Glutamatergic neuron (in vitro differentiated cells): ENCODE measurements around the gene BCHE. TPM values are rescaled to one million over a fixed set of nuclear protein-coding genes. Genes with fewer than 3 reads are reported as not detected.
A peak's percentile ranks its signal among the peaks of the same experiment; 100 is the strongest.

Source experiments
- DNase-seq: peaks from one replicate; pipeline ENCODE4 v3.0.0; 2022
- H3K27ac Mint-ChIP-seq: one replicate; pipeline ENCODE4 v1.8.0; 2020; ENCODE audit warnings: mild to moderate bottlenecking, mixed read lengths, inconsistent platforms; ENCODE audit not compliant: unreplicated experiment
- H3K27me3 Mint-ChIP-seq: one replicate; pipeline ENCODE4 v1.8.0; 2020; ENCODE audit warnings: mild to moderate bottlenecking, moderate library complexity, mixed read lengths, inconsistent platforms; ENCODE audit not compliant: unreplicated experiment
- H3K36me3 Mint-ChIP-seq: one replicate; pipeline ENCODE4 v1.8.0; 2020; ENCODE audit warnings: mild to moderate bottlenecking, mixed read lengths, inconsistent platforms; ENCODE audit not compliant: unreplicated experiment
- H3K4me1 Mint-ChIP-seq: one replicate; pipeline ENCODE4 v1.8.0; 2020; ENCODE audit warnings: mild to moderate bottlenecking, low read depth, mixed read lengths, inconsistent platforms; ENCODE audit not compliant: unreplicated experiment
- H3K4me3 Mint-ChIP-seq: one replicate; pipeline ENCODE4 v1.8.0; 2020; ENCODE audit warnings: mild to moderate bottlenecking, mixed read lengths, inconsistent platforms; ENCODE audit not compliant: unreplicated experiment
- H3K9me3 Mint-ChIP-seq: one replicate; pipeline ENCODE4 v1.8.0; 2020; ENCODE audit warnings: mild to moderate bottlenecking, moderate library complexity, mixed read lengths, inconsistent platforms; ENCODE audit not compliant: unreplicated experiment
- long read RNA-seq: library from polyadenylated mRNA; unstranded; transcript quantifications from one replicate; pipeline ENCODE4 v2.0.0, GENCODE V29; 2020; ENCODE audit not compliant: unreplicated experiment
- total RNA-seq: library from RNA; stranded (reverse); fragmentation: NEBNext Ultra II Directional; extraction: Animal tissue kit (Norgen Biotek cat#: 25700); gene quantifications from one replicate; pipeline ENCODE4 v1.2.1, GENCODE V29; 2021; ENCODE audit not compliant: unreplicated experiment
- TF ChIP-seq, protein P1 (sequence below): fragments of 200-600 bp; sonication (generic); IDR thresholded peaks from one replicate; pipeline ENCODE4 v1.5.0; 2021; ENCODE audit not compliant: partially characterized antibody, unreplicated experiment

The BCHE gene
- total RNA-seq = 4.0 TPM
- long read RNA-seq, partial matches to known transcripts = 0 of 3 reads
- long read RNA-seq, other reads (novel, unspliced or antisense) = 0 of 3 reads

DNA sequence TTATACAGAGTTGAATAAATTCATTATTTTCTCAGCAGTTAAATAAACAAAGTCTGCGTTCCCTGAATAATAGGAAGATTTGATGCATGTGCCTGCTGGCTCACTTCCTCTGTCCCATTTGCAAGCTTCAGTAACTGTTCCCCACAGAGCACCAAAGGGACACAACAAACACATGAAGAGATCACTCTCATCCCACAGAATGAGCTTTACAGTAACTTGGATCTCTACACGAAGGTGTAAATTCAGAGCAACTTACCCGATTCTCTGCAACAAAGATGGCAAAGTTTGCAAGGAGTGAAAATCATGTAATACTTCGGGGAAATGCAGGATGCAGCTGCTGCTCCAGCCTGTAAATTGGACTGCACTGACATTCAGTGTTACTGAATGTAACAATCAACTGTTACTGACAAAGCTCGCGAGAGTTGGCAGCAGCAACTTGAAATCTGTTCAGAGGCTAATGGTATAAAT, at the start of gene BCHE:
Gene BCHE (minus strand): TSS at position 366 of the 468 bp plus-strand sequence. CDS start 6,390 bp downstream, outside the sequence.
- Mint-ChIP-seq H3K9me3 (no peaks in the 10 kb centered on the region), H3K27me3 (no peaks in the 10 kb centered on the region), H3K27ac (peak within 1 kb of the TSS; percentile 86), H3K36me3 (no peaks in the 10 kb centered on the region), H3K4me1 (peaks cover 16% of the 10 kb centered on the region), H3K4me3 (peak within 1 kb of the TSS; percentile 75)
- peak; percentile 16 for DNase-seq
- TF ChIP-seq, protein P1, sequence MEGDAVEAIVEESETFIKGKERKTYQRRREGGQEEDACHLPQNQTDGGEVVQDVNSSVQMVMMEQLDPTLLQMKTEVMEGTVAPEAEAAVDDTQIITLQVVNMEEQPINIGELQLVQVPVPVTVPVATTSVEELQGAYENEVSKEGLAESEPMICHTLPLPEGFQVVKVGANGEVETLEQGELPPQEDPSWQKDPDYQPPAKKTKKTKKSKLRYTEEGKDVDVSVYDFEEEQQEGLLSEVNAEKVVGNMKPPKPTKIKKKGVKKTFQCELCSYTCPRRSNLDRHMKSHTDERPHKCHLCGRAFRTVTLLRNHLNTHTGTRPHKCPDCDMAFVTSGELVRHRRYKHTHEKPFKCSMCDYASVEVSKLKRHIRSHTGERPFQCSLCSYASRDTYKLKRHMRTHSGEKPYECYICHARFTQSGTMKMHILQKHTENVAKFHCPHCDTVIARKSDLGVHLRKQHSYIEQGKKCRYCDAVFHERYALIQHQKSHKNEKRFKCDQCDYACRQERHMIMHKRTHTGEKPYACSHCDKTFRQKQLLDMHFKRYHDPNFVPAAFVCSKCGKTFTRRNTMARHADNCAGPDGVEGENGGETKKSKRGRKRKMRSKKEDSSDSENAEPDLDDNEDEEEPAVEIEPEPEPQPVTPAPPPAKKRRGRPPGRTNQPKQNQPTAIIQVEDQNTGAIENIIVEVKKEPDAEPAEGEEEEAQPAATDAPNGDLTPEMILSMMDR = no peak

DNA sequence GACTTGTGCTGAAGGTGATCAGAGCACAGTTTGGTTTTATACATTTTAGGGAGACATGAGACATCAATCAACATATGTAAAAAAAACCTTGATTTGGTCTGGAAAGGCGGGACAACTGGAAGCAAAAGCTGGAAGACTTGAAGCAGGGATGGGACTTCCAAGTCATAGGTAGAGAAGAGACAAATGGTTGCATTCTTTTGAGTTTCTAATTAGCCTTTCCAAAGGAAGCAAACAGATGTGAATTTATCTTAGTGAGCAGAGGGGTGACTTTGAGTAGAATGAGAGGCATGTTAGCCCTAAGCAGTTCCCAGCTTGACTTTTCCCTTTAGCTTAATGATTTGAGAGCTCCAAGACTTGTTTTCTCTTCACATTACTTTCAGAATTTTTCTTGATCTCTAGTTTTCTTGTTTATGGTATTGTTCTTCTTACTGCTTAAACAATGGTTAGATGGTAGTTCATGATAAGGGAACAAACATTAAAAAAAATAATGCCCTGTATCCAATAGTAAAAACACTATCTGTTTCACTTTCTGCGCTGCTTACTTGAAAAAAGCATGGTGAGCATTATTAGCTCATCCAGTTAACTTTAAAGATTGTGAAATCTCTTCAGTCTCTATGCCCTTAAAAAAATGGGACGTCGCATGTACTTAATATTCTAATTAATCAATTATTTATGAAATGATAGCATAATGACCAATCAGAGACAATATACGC, 48.5 kb upstream of the BCHE start:
- Mint-ChIP-seq H3K4me1 (peaks cover 3% of the 10 kb centered on the region), H3K36me3 (no peaks in the 10 kb centered on the region), H3K27ac (no peak overlapping the region), H3K4me3 (no peak overlapping the region), H3K9me3 (no peaks in the 10 kb centered on the region), H3K27me3 (no peaks in the 10 kb centered on the region)
- no peak for DNase-seq
- TF ChIP-seq, protein P1 = no peak

DNA sequence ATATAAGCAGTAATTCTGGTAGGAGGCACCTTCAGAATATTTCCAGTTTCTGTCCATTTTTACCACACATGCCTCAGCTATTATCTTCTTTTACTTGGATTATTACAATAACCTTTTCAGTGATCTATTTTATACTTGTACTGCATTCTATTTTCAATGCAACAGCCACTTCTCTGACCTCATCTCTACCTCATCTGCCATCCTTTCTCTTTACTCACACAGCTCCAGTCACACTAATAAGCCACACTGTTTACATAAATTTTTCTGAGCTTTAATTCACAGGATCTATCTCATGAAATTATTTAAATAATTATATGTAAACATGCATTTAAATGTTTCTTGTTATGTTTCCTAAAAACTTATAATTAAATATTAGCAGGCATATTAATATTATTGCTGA, 47.3 kb upstream of the BCHE start:
- H3K36me3 Mint-ChIP-seq = no peaks in the 10 kb centered on the region
- H3K27ac Mint-ChIP-seq = no peak overlapping the region
- no peak for DNase-seq
- no peaks in the 10 kb centered on the region for H3K27me3 Mint-ChIP-seq
- H3K4me1 Mint-ChIP-seq = peaks cover 3% of the 10 kb centered on the region
- no peak overlapping the region for H3K4me3 Mint-ChIP-seq
- no peaks in the 10 kb centered on the region for H3K9me3 Mint-ChIP-seq
- TF ChIP-seq, protein P1 = no peak

DNA sequence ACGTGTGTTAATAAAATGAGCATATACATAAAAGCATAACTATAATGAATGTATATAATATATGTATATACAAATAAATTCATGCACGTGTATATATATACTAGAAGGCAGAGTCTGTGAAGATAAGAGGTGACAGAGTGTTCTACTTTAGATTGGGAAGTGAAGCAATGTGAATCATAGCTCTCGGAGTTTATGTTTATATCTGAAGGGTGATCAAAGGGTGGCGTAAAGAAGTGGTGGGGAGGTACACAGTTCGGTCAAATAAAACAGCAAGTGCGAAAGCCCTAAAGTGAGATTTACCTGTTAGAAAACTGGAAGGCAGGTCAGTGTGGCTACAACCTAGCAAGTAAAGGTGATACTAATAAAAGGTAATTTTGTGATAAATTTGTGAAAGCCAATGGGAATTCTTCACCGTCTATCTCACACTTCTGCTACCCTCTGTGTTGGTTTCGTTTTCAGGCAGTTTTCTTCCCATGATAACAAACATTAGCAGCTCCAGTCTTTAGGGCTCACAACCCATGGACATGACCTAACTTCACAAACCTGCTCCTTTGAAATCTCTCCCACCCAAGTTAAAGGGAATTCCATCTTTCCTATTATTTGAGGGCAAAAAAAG, 46.7 kb upstream of the BCHE start:
- H3K4me1 Mint-ChIP-seq = peaks cover 3% of the 10 kb centered on the region
- peaks cover 2% of the 10 kb centered on the region for H3K27me3 Mint-ChIP-seq
- no peak for DNase-seq
- H3K36me3 Mint-ChIP-seq = no peaks in the 10 kb centered on the region
- no peak overlapping the region for H3K27ac Mint-ChIP-seq
- no peaks in the 10 kb centered on the region for H3K9me3 Mint-ChIP-seq
- TF ChIP-seq, protein P1 = no peak
- H3K4me3 Mint-ChIP-seq = no peak overlapping the region

DNA sequence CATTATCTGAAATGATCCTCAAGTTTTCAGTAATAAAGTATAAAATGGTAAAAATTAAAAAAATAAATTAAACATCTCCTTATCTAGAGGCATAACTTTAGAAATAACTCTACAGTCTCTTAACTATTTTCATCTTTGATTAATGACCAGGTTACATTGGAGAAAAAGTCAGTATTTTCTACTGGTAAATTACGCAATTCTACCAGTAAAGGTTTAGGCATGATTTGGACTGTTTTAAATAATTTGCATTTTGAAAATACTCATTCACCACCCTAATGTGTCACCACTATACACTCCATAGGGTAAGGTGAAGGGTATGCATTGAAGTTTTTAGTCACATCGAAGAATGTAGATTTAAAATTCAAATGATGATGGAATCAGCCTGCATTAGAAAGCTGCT, 45.9 kb upstream of the BCHE start:
- TF ChIP-seq, protein P1 = no peak
- Mint-ChIP-seq H3K27me3 (peaks cover 2% of the 10 kb centered on the region), H3K4me1 (peaks cover 3% of the 10 kb centered on the region), H3K36me3 (no peaks in the 10 kb centered on the region), H3K27ac (no peak overlapping the region), H3K4me3 (no peak overlapping the region), H3K9me3 (no peaks in the 10 kb centered on the region)
- no peak for DNase-seq
